IPS DF 6.9 (cell line): Measurements from ENCODE around the gene CRIM1.

Experiments
- DNase-seq: peaks from one replicate; pipeline ENCODE4 v3.0.0-alpha.2; 2013; ENCODE audit warnings: low read depth, low spot score
- H3K27ac ChIP-seq: one replicate; pipeline ENCODE4 v1.5.1; 2013; ENCODE audit warnings: low read length, control low read depth
- H3K27me3 ChIP-seq: 2 replicates; pipeline ENCODE4 v1.6.1; 2013; ENCODE audit warnings: mild to moderate bottlenecking, low read length; ENCODE audit not compliant: control insufficient read depth, insufficient read depth
- H3K36me3 ChIP-seq: 2 replicates; pipeline ENCODE4 v1.6.1; 2013; ENCODE audit warnings: low read length; ENCODE audit not compliant: control insufficient read depth, insufficient read depth
- H3K4me1 ChIP-seq: 2 replicates; pipeline ENCODE4 v1.6.1; 2013; ENCODE audit warnings: low read length; ENCODE audit not compliant: control insufficient read depth, insufficient read depth
- H3K4me3 ChIP-seq: 2 replicates; pipeline ENCODE4 v1.5.1; 2013; ENCODE audit warnings: mild to moderate bottlenecking, low read length
- H3K9me3 ChIP-seq: 2 replicates; pipeline ENCODE4 v1.6.1; 2013; ENCODE audit warnings: low read length, inconsistent platforms; ENCODE audit not compliant: control insufficient read depth, insufficient read depth
- WGBS: extraction: QIAGEN DNeasy Blood & Tissue Kit; methylation state at CpG from one replicate; pipeline ENCODE4 v1.1.7; 2013; ENCODE audit warnings: mixed read lengths, missing lambda C conversion rate; ENCODE audit not compliant: insufficient read length, insufficient coverage; 5-methylcytosine and 5-hydroxymethylcytosine counted together

CRIM1 gene

DNA sequence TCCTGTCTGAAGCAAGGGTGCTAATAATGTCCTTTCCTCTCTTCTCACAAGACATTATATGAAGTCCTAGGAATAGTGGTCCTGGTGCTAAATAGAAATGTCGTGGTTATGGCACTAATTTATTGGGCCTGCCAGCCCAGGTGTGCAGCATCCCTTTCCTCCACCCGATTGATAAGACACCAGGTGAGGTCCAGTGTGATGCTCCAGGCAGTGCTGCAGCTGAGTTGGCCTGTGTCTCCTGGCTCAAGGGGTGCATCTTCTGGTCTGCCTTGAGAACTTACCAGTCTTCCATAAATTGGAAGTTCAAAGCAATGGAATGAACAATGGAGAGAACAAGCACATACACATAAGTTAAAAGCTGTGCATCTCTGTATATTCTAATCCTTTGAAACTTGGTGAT is 26.9 kb downstream of the CRIM1 start:
- no peak overlapping the region for H3K27ac ChIP-seq
- H3K9me3 ChIP-seq = no peaks in the 10 kb centered on the region
- no CpG with 5 or more reads among the region's 2 CpGs for WGBS
- H3K4me3 ChIP-seq = no peak overlapping the region
- H3K27me3 ChIP-seq = no peaks in the 10 kb centered on the region
- H3K36me3 ChIP-seq = no peaks in the 10 kb centered on the region
- peaks cover 7% of the 10 kb centered on the region for H3K4me1 ChIP-seq
- no peak for DNase-seq

DNA sequence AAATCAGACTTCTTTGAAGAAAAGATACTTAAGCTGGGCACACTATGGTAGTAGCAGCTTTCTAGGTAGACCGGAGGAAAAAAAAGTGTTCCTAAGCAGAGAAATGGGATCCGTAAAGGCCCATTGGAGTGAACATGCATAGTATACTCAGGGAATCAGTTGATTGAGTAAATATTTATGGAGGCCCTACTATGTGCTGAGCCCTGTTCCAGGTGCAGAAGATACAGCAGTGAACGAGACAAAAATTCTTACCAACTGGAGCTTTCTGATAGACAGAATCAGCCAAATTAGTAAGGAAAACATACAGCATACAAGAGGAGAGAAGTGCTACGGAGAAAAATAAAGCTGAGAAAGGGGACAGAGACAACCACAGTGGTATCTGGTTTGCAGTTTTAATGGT is 28.1 kb downstream of the CRIM1 start:
- H3K4me3 ChIP-seq = no peak overlapping the region
- no peaks in the 10 kb centered on the region for H3K27me3 ChIP-seq
- no peaks in the 10 kb centered on the region for H3K9me3 ChIP-seq
- WGBS = no CpG with 5 or more reads among the region's 4 CpGs
- H3K36me3 ChIP-seq = no peaks in the 10 kb centered on the region
- no peak overlapping the region for H3K27ac ChIP-seq
- no peak for DNase-seq
- peaks cover 7% of the 10 kb centered on the region for H3K4me1 ChIP-seq

DNA sequence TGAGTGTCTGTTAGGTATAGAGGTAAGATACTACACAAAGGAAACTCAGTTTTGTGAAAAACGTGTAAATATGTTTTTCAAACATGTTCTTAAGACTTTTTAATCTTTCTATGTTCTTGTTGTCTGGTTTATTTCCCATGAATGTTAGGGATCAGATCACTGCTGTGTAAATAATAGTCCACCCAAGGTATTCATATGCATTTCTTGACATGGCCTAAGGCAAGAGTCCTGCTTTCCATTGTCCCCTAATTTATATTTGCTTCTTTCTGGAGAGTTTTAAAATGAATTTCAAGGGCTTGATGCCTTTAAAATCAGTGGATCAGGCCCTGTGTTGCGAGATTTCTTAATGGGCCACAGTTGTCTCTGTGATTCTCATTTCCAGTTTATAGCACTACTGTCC is 28.9 kb downstream of the CRIM1 start:
- Histone ChIP-seq H3K4me1 (peaks cover 7% of the 10 kb centered on the region), H3K36me3 (no peaks in the 10 kb centered on the region), H3K4me3 (no peak overlapping the region), H3K27me3 (no peaks in the 10 kb centered on the region), H3K9me3 (no peaks in the 10 kb centered on the region), H3K27ac (no peak overlapping the region)
- DNase-seq = no peak
- WGBS = no CpG with 5 or more reads among the region's 2 CpGs

DNA sequence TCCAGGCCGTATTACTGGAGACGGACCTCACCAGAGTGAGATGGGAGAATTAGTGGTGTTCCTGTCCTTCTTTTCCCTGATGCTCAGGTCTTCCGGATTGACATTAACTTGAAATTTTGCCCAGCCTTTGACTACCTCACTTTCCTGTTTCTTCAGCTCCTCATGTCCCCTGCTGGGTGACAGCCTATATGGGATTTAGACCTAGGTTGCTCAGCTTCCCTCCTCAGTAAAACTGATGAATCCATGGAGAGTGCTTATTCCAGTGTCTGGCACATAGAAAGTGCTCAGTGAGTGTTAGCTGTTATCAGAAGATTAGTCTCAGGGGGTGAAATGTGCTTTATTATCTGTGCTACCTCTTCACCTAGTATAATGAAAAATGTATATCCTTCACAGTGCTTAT is 30.0 kb downstream of the CRIM1 start:
- H3K4me3 ChIP-seq = no peak overlapping the region
- no peak for DNase-seq
- H3K27ac ChIP-seq = no peak overlapping the region
- peaks cover 7% of the 10 kb centered on the region for H3K4me1 ChIP-seq
- no peaks in the 10 kb centered on the region for H3K27me3 ChIP-seq
- no peaks in the 10 kb centered on the region for H3K36me3 ChIP-seq
- no peaks in the 10 kb centered on the region for H3K9me3 ChIP-seq
- no CpG with 5 or more reads among the region's 3 CpGs for WGBS

DNA sequence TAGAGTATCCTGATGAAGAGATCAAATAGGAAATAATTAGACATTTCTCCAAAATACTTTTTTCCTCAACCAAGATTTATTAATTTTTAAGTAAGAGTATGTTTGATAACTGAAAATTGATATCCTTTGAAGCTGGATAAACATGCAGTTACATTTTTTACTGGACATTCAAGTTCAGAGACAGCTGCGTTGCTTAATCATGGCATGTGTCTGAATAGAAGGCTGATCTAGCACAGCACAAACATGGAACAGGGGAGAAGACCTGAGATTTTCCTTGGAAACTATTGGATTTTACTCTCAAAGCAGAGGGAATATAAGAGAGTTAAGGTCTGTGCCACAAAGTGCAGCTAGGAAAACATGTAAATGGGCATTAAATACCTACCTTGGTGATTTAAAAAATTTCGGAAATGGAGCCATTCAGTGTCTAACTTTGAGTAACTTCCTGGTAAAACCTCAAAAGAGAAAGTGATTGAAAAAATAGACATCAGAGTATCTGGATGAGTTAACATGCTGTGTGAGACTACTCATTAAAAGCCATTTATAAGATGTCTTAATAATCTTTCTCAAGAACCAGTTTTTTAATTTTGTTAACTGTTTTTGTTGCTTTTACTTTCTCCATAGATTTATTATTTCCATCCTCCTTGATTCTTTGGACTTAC is 31.8 kb downstream of the CRIM1 start:
- WGBS = no CpG with 5 or more reads among the region's 2 CpGs
- Histone ChIP-seq H3K27me3 (no peaks in the 10 kb centered on the region), H3K4me3 (no peak overlapping the region), H3K27ac (no peak overlapping the region), H3K36me3 (no peaks in the 10 kb centered on the region), H3K4me1 (peaks cover 8% of the 10 kb centered on the region), H3K9me3 (no peaks in the 10 kb centered on the region)
- no peak for DNase-seq

DNA sequence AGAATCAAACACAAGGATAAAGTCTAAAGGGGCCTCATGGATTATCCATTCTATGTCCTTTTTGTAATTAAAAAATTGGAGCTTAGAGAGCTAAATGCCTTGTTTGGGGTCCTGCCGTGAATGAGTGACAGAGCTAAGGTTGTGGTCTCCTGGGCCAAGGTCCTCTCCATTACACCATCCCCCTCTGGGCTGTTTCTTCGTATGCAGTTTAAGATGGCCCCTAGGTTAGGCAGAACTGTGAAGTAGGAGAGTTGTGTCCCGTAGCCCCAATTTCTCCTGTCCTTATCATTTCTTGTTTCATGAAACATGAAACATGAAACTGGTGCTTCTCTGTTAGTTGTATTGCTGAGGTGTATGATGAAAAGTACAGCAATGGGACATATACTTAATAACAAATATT is 32.9 kb downstream of the CRIM1 start:
- Histone ChIP-seq H3K27me3 (no peaks in the 10 kb centered on the region), H3K36me3 (no peaks in the 10 kb centered on the region), H3K4me1 (peaks cover 10% of the 10 kb centered on the region), H3K4me3 (no peak overlapping the region), H3K9me3 (no peaks in the 10 kb centered on the region), H3K27ac (no peak overlapping the region)
- DNase-seq = no peak
- no CpG with 5 or more reads among the region's 3 CpGs for WGBS

DNA sequence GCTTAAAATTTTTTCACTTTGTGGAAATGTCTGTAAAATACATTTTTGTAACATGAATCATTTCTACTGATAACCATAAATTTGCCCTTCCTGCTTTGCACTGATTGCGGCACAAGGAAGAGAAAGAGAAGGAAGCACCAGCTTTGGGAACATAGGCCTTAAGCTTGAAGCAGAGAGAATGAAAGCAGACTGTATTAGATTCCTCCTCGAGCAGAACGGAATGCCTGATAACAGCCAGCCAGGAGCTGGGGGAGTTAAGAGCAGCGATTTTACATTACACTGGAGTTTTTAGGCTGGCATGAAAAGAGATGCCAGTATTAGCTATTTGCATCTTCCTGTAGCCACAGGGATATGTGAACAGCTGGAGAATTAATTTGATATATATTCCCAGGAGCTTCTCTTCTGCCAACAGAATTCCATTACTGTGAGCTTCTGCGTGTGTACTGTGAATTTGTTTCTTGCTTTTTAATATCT is 33.5 kb downstream of the CRIM1 start:
- H3K9me3 ChIP-seq = no peaks in the 10 kb centered on the region
- no peaks in the 10 kb centered on the region for H3K27me3 ChIP-seq
- no peaks in the 10 kb centered on the region for H3K36me3 ChIP-seq
- no peak overlapping the region for H3K27ac ChIP-seq
- no CpG with 5 or more reads among the region's 5 CpGs for WGBS
- H3K4me3 ChIP-seq = no peak overlapping the region
- no peak for DNase-seq
- H3K4me1 ChIP-seq = peaks cover 7% of the 10 kb centered on the region

DNA sequence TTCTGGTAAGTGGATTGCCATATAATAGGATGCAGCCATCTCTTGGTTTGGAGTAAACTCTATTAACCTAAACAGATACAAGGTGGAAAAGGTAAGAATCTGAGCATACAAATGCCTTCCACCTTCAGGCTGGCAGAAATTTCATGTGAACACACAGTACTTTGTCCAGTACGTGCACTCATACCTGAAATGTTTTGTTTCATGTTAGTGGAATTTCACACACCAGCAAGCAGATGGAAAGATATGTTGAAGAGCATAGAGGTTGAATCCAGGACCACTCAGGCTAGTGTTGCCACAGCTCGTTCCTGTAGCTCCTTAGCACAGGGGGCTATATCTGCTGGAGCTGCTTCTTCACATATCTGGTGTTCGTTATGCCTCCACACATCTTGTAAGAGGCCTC is 34.0 kb downstream of the CRIM1 start:
- Histone ChIP-seq H3K9me3 (no peaks in the 10 kb centered on the region), H3K36me3 (no peaks in the 10 kb centered on the region), H3K4me3 (no peak overlapping the region), H3K4me1 (peaks cover 7% of the 10 kb centered on the region), H3K27ac (no peak overlapping the region), H3K27me3 (no peaks in the 10 kb centered on the region)
- DNase-seq = no peak
- WGBS = no CpG with 5 or more reads among the region's 3 CpGs

DNA sequence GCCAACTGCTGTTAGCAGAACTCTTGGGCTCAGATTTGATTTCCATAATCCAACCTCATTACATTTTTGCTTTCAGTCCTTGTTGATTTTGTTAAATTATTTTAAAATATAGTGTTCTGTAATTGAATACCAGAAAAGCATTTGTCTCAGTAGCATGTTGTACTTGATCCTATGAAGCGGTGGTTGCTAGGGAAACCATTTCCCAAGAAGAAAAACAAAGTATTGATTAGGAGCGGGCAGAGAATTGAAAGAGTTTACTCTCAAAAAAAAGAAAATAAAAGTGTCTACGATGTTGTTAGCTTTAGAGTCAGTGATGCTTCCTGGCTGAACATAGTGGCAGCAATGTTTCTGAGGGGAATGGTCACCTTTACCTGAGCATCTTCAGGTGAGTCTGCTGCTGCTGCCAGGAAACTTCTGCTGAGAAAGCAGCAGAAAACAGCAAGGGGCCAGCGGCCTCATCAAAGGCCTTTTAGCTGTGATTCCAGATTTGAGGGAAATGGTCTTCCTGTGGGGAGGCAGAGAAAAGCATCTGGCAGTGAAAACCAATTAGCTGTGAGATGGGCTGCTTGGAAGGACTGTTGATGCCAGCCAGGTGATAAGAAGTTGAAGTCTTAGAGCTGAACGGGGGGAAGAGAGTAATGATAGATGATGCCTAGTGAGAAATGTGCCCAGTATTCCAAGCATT is 37.1 kb downstream of the CRIM1 start:
- Histone ChIP-seq H3K4me1 (peaks cover 8% of the 10 kb centered on the region), H3K4me3 (no peak overlapping the region), H3K36me3 (peaks cover 3% of the 10 kb centered on the region; the same call in 1 of the 2 replicates), H3K27me3 (no peaks in the 10 kb centered on the region), H3K9me3 (no peaks in the 10 kb centered on the region), H3K27ac (no peak overlapping the region)
- WGBS = no CpG with 5 or more reads among the region's 5 CpGs
- DNase-seq = no peak

DNA sequence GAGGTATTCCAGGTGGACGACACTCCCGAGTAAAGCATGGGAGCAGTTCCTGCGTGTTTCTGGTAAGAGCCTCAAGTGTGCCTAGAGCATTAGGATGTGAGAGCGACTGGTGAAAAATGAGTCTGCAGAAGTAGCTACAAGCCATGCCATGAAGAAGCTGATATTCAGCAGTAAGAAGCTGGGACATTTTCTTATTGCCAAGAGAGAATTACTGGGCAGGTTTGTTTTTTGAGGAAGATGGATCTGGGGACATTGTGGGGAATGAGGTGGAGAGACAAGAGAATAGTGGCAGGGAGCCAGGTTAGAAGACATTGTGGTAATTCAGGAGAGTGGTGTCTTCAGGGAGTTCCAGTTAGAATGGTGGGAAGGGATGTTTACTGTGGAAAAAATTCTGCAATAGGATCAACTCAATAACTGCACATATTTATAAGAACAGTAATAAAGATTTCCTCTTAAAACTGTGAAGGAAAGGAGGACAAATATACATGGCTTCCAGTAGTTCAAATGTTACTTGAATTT is 38.2 kb downstream of the CRIM1 start:
- Histone ChIP-seq H3K36me3 (peaks cover 3% of the 10 kb centered on the region; the same call in 1 of the 2 replicates), H3K27me3 (no peaks in the 10 kb centered on the region), H3K4me3 (no peak overlapping the region), H3K4me1 (peaks cover 8% of the 10 kb centered on the region), H3K27ac (no peak overlapping the region), H3K9me3 (no peaks in the 10 kb centered on the region)
- WGBS = no CpG with 5 or more reads among the region's 4 CpGs
- no peak for DNase-seq
